CD4-positive, alpha-beta memory T cell (primary cell): ENCODE data around the gene ACTN1. TPM values are rescaled to one million over a fixed set of nuclear protein-coding genes. Genes with fewer than 3 reads are reported as not detected.
A peak's percentile ranks its signal among the peaks of the same experiment; 100 is the strongest.

Experiments used
- CTCF ChIA-PET: fragments of 350-600 bp; sonication (Branson Sonifier 250); formaldehyde crosslinking; loops from one replicate; lab custom pipeline; 2021; ENCODE audit warnings: inconsistent platforms; ENCODE audit not compliant: partially characterized antibody; lab: Charles Lee
- POLR2A ChIA-PET: fragments of 350-600 bp; sonication (Branson Sonifier 250); formaldehyde crosslinking; loops from one replicate; lab custom pipeline; 2021; ENCODE audit not compliant: partially characterized antibody; lab: Charles Lee
- DNase-seq, 5 donors: peaks; one replicate each; pipeline versions ENCODE4 v3.0.0 to v3.0.0-alpha.2; 2020 to 2022; ENCODE audit warnings: mixed read lengths in 1 of 5
- H3K27ac ChIP-seq: one replicate; pipeline ENCODE4 v1.7.0; 2013; ENCODE audit warnings: low read depth, low read length
- H3K27me3 ChIP-seq: 2 replicates; pipeline ENCODE4 v1.7.0; 2013; ENCODE audit warnings: mild to moderate bottlenecking, low read length, moderate library complexity; ENCODE audit not compliant: insufficient read depth
- H3K36me3 ChIP-seq: 2 replicates; pipeline ENCODE4 v1.7.0; 2013; ENCODE audit warnings: mild to moderate bottlenecking, low read length, moderate library complexity; ENCODE audit not compliant: insufficient read depth
- H3K4me1 ChIP-seq: 2 replicates; pipeline ENCODE4 v1.7.0; 2013; ENCODE audit warnings: mild to moderate bottlenecking, low read length, moderate library complexity; ENCODE audit not compliant: insufficient read depth
- H3K4me3 ChIP-seq, 2 donors: one replicate each; pipeline ENCODE4 v1.7.0; 2013; ENCODE audit warnings: low read length in 2 of 2, mild to moderate bottlenecking in 1 of 2
- H3K9me3 ChIP-seq, 2 donors: one replicate each; pipeline ENCODE4 v1.7.0; 2013; ENCODE audit warnings: low read length in 2 of 2, control low read depth in 1 of 2; ENCODE audit not compliant: control insufficient read depth in 1 of 2
- H3K27ac Mint-ChIP-seq, 7 donors: one replicate each; pipeline ENCODE4 v1.8.0; 2020 to 2021; ENCODE audit warnings: mixed read lengths in 7 of 7, mild to moderate bottlenecking in 6 of 7, inconsistent platforms in 3 of 7, moderate library complexity in 3 of 7
- H3K27me3 Mint-ChIP-seq, 2 donors: one replicate each; pipeline ENCODE4 v1.8.0; 2020 to 2021; ENCODE audit warnings: mixed read lengths in 2 of 2
- H3K36me3 Mint-ChIP-seq, 2 donors: one replicate each; pipeline ENCODE4 v1.8.0; 2020 to 2021; ENCODE audit warnings: mixed read lengths in 2 of 2, inconsistent platforms in 1 of 2, mild to moderate bottlenecking in 1 of 2
- H3K4me1 Mint-ChIP-seq, 4 donors: one replicate each; pipeline ENCODE4 v1.8.0; 2020 to 2021; ENCODE audit warnings: mixed read lengths in 4 of 4, mild to moderate bottlenecking in 1 of 4
- H3K4me3 Mint-ChIP-seq, 8 donors: one replicate each; pipeline ENCODE4 v1.8.0; 2020 to 2021; ENCODE audit warnings: mixed read lengths in 8 of 8, mild to moderate bottlenecking in 7 of 8, moderate library complexity in 6 of 8, inconsistent platforms in 3 of 8
- H3K9me3 Mint-ChIP-seq, 8 donors: one replicate each; pipeline ENCODE4 v1.8.0; 2020 to 2021; ENCODE audit warnings: mixed read lengths in 8 of 8, mild to moderate bottlenecking in 5 of 8, inconsistent platforms in 3 of 8, moderate library complexity in 1 of 8
- intact Hi-C: fragments of 100-400 bp; cut with micrococcal nuclease; formaldehyde crosslinking; loops from one replicate; pipeline ENCODE4 v1.15.1; 2023
- polyA plus RNA-seq, 2 donors: library from polyadenylated mRNA; unstranded; fragments of 300-500 nt; fragmentation: Illumina TruSeq; gene quantifications; one replicate each; pipeline ENCODE4 v1.2.3, GENCODE V29; 2021
- total RNA-seq, 2 experiments: library from RNA; stranded (reverse); gene quantifications; one replicate each; pipeline ENCODE4 v1.2.3, GENCODE V29; 2021

The ACTN1 gene
- total and polyA plus RNA-seq, 4 experiments from 2014 or later, result 33.6 to 75.1 (median 67.0) TPM

DNA sequence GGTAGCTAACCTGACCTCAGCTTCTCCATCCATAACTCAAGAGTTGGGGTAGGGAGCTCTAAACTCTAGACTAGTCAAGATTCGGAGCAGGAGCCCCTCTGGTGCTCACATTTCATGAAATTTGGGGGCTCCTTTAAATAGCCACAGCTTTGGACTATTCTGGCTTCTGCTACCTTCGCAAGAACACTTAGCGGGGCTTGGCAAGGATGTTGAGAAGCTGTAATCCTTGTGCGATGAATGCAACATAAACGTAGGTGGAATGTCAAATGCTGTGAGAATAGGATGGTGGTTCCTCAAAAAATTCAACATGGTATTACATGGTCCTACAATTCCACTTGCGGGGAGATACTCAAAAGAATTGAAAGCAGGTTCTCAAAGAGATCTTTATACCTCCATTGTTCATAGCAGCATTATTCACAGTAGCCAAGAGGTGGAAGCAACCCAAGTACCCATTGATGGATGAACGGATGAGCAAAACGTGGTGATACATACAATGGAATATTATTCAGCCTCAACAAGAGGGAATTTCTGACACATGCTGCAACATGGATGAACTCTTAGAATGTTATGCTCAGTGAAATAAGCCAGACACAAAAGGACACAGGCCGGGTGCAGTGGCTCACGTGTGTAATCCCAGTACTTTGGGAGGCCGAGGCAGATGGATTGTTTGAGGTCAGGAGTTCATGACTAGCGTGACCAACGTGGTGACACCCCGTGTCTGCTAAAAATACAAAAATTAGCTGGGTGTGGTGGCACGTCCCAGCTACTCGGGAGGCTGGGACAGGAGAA, 73.8 kb downstream of the ACTN1 start:
- Histone ChIP-seq H3K4me1 (no peaks in the 10 kb centered on the region), H3K9me3 (no peaks in the 10 kb centered on the region), H3K4me3 (no peak overlapping the region), H3K27ac (no peak overlapping the region), H3K36me3 (peaks cover 40% of the 10 kb centered on the region), H3K27me3 (no peaks in the 10 kb centered on the region)
- H3K4me1 Mint-ChIP-seq, result no peaks in the 10 kb centered on the region
- CTCF ChIA-PET, result interaction anchor here (0.7 to 1.1 kb wide), 3 partner anchors 9 to 174 kb away, joined by 3 read pairs; no protein-coding TSS in a partner anchor
- no peak overlapping the region for H3K27ac Mint-ChIP-seq
- POLR2A ChIA-PET, result interaction anchor here (0.5 kb wide), 1 partner anchor 155 kb away, joined by 4 read pairs; no protein-coding TSS in a partner anchor
- DNase-seq, result no peak
- intact Hi-C loops, result no loop called here
- peaks cover 0 to under 1% (median 0%) of the 10 kb centered on the region in 8 donors for H3K9me3 Mint-ChIP-seq
- H3K27me3 Mint-ChIP-seq, result no peaks in the 10 kb centered on the region
- no peak overlapping the region for H3K4me3 Mint-ChIP-seq
- peaks cover 33 to 51% of the 10 kb centered on the region in 2 donors for H3K36me3 Mint-ChIP-seq

DNA sequence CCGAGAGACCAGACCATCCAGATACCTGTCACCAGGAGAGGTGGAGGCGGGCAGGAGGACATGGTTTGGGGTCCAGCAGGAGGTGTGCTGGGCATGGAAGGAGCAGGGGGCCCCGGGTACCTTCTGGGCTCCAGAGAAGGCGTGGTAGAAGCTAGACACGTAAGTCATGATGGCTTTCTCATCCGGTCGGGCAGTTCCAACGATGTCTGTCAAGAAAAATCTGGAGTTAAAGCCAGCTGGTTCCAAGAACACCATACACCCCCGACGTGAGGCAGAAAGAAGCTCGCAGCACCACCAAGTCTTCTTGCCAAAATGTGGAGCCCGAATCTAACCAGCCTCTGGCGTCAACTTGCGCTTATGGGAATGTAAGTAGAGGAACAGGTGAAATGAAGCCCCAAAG, 76.7 kb downstream of the ACTN1 start:
- Histone ChIP-seq H3K4me1 (no peaks in the 10 kb centered on the region), H3K4me3 (no peak overlapping the region), H3K36me3 (peaks cover 34% of the 10 kb centered on the region), H3K27me3 (no peaks in the 10 kb centered on the region), H3K27ac (no peak overlapping the region), H3K9me3 (no peaks in the 10 kb centered on the region)
- POLR2A ChIA-PET, result no interaction called here
- Mint-ChIP-seq H3K36me3 (peaks cover 48 to 52% of the 10 kb centered on the region in 2 donors), H3K4me1 (peaks cover 0 to 8% (median 4%) of the 10 kb centered on the region in 4 donors), H3K27ac (no peak overlapping the region), H3K27me3 (no peaks in the 10 kb centered on the region), H3K9me3 (peaks cover 0 to 2% (median 0%) of the 10 kb centered on the region in 8 donors), H3K4me3 (no peak overlapping the region)
- DNase-seq, result no peak
- intact Hi-C loops, result no loop called here
- CTCF ChIA-PET, result interaction anchor here (1.5 kb wide), 1 partner anchor 9 kb away, joined by 4 read pairs; no protein-coding TSS in a partner anchor

DNA sequence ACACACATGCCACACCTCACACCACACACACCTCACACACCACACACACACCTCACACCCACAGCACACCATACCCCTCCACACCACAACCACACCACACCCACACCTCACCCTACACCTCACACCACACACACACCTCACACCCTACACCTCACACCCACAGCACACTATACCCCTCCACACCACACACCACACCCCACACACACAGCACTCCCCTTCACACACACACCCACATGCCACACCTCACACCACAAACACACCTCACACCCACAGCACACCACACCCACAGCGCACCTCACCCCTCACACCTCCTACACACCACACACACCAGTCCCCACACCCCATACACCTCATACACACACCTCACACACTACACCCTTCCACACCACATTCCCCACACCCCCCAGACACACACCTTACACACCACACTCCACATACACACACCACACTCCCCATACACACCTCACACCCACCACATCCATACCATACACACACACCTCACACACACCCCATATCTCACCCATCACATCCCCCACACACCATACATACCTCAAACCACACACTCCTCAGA, 80.0 kb downstream of the ACTN1 start:
- DNase-seq, result no peak
- Histone ChIP-seq H3K4me1 (no peaks in the 10 kb centered on the region), H3K4me3 (no peak overlapping the region), H3K9me3 (no peaks in the 10 kb centered on the region), H3K27me3 (no peaks in the 10 kb centered on the region), H3K36me3 (peaks cover 19% of the 10 kb centered on the region), H3K27ac (no peak overlapping the region)
- peaks cover 0 to 8% (median 4%) of the 10 kb centered on the region in 4 donors for H3K4me1 Mint-ChIP-seq
- peaks cover 0 to 2% (median 0%) of the 10 kb centered on the region in 8 donors for H3K9me3 Mint-ChIP-seq
- H3K36me3 Mint-ChIP-seq, result peaks cover 47 to 60% of the 10 kb centered on the region in 2 donors
- CTCF ChIA-PET, result no interaction called here
- no peaks in the 10 kb centered on the region for H3K27me3 Mint-ChIP-seq
- H3K27ac Mint-ChIP-seq, result peak overlapping the region in 3 of 7 donors; percentile 80 to 86 (median 80)
- H3K4me3 Mint-ChIP-seq, result no peak overlapping the region
- intact Hi-C loops, result no loop called here
- POLR2A ChIA-PET, result no interaction called here

DNA sequence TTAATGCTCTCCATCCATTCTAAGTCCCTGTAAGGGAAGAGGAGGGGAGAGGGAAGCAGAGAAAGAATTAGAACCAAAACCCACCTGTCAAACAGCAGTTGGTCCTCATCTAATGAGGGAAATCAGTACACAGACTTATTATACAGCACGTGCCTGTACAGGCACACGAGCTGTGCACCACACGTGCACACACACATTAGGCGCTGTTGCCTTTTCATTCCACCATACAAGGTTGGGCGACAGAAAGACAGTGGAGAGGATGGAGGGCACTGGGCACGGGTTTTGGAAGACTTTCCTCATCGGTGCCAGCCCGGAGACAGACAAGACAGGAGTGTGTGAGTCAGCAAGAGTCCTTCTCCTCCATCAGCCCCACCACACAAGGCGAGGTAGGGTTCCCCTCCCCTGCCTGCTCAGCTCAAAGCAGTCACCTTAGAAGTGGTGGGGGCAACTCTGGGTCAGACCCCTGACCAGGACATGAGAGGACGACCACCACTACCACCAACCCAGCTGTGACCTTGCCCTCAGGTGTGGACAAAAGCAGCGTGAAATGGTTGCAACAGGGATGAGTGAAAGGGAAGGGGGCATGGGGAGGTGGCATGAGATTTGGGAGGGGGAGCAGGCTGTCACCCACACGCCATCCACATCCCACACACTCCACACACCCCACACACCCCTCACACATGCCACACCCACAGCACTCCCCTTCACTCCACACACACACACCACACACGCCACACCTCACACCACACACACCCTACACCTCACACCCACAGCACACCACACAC, 80.7 kb downstream of the ACTN1 start:
- peaks cover 44 to 57% of the 10 kb centered on the region in 2 donors for H3K36me3 Mint-ChIP-seq
- no peak overlapping the region for H3K4me3 ChIP-seq
- POLR2A ChIA-PET, result no interaction called here
- H3K27ac Mint-ChIP-seq, result peak overlapping the region in 5 of 7 donors; percentile 38 to 78 (median 75)
- H3K9me3 ChIP-seq, result no peaks in the 10 kb centered on the region
- no peaks in the 10 kb centered on the region for H3K27me3 Mint-ChIP-seq
- no peak overlapping the region for H3K27ac ChIP-seq
- no peak overlapping the region for H3K4me3 Mint-ChIP-seq
- peaks cover 20% of the 10 kb centered on the region for H3K36me3 ChIP-seq
- DNase-seq, result no peak
- CTCF ChIA-PET, result interaction anchor here (1.3 kb wide), 1 partner anchor 102 kb away, joined by 4 read pairs; no protein-coding TSS in a partner anchor
- peaks cover 0 to 2% (median 0%) of the 10 kb centered on the region in 8 donors for H3K9me3 Mint-ChIP-seq
- H3K4me1 ChIP-seq, result no peaks in the 10 kb centered on the region
- H3K27me3 ChIP-seq, result no peaks in the 10 kb centered on the region
- intact Hi-C loops, result no loop called here
- H3K4me1 Mint-ChIP-seq, result peaks cover 0 to 8% (median 4%) of the 10 kb centered on the region in 4 donors

DNA sequence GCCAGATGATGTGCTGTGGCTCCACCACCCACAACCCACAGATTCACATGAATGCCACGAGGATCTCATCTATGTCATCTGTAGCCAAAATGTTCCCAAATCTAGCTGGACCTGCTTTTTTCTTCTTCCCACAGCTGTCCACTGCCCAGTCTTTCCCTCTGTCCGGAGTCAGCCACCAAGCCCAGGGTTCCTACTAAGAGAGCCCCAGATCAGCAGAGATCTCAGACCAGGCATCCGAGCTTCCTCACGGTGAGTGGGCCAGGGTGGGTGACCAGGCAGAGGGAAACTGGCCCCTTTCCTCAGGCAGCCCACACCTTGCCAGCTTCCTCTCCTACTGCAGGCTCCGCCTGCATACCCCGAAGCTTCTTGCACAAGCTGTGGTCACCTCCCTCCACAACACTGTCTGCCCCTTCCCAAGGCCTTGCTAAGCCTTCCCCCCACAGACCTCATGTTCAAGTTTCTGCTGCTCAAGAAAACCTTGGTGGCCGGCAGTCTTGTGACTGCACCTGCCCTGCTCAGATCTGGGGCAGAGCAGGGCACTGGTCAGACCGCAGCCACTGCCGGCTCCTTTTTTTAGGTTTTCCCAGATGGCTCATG, 81.4 kb downstream of the ACTN1 start:
- no peak overlapping the region for H3K27ac ChIP-seq
- peak overlapping the region in 3 of 7 donors; percentile 27 to 60 (median 48) for H3K27ac Mint-ChIP-seq
- no peak overlapping the region for H3K4me3 Mint-ChIP-seq
- DNase-seq, result no peak
- H3K4me1 ChIP-seq, result no peaks in the 10 kb centered on the region
- CTCF ChIA-PET, result interaction anchor here (1.3 kb wide), 1 partner anchor 103 kb away, joined by 4 read pairs; no protein-coding TSS in a partner anchor
- H3K27me3 ChIP-seq, result no peaks in the 10 kb centered on the region
- peaks cover 0 to 2% (median 0%) of the 10 kb centered on the region in 8 donors for H3K9me3 Mint-ChIP-seq
- peaks cover 0 to 8% (median 4%) of the 10 kb centered on the region in 4 donors for H3K4me1 Mint-ChIP-seq
- no peaks in the 10 kb centered on the region for H3K9me3 ChIP-seq
- H3K36me3 Mint-ChIP-seq, result peaks cover 45 to 56% of the 10 kb centered on the region in 2 donors
- H3K27me3 Mint-ChIP-seq, result no peaks in the 10 kb centered on the region
- H3K4me3 ChIP-seq, result no peak overlapping the region
- H3K36me3 ChIP-seq, result peaks cover 25% of the 10 kb centered on the region
- POLR2A ChIA-PET, result no interaction called here
- intact Hi-C loops, result no loop called here

DNA sequence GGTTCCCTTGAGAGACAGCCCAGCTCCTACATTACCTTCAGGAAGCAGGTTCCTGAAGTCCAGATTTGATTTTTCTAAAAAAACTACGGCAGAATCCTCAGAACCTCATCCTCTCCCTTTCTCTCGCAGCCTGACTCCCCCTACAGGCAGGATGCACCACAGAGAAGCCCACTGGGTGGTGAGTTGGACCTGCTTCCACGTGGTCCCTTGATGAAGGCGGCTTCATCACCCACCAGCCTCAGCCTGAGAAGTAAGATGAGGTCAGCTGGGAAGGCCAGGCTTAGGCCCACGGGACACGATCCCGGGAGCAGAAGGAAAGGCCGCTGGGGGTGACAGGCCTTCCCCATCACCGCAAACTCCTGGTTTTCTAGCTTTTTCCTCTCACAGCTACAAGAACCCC, 83.0 kb downstream of the ACTN1 start:
- H3K9me3 ChIP-seq, result no peaks in the 10 kb centered on the region
- no peaks in the 10 kb centered on the region for H3K4me1 ChIP-seq
- no peak for DNase-seq
- Mint-ChIP-seq H3K27ac (peak overlapping the region in 1 of 7 donors; percentile 53), H3K27me3 (no peaks in the 10 kb centered on the region), H3K9me3 (peaks cover 0 to 2% (median 0%) of the 10 kb centered on the region in 8 donors), H3K36me3 (peaks cover 43 to 44% of the 10 kb centered on the region in 2 donors), H3K4me1 (peaks cover 0 to 8% (median 4%) of the 10 kb centered on the region in 4 donors), H3K4me3 (no peak overlapping the region)
- H3K27me3 ChIP-seq, result no peaks in the 10 kb centered on the region
- no peak overlapping the region for H3K27ac ChIP-seq
- intact Hi-C loops, result no loop called here
- H3K36me3 ChIP-seq, result peaks cover 17% of the 10 kb centered on the region
- H3K4me3 ChIP-seq, result no peak overlapping the region
- CTCF ChIA-PET, result interaction anchor here (0.5 kb wide), 1 partner anchor 12 kb away, joined by 3 read pairs; no protein-coding TSS in a partner anchor
- POLR2A ChIA-PET, result no interaction called here
